ENCODE data around the gene TRIM44. TPM values are rescaled to one million over a fixed set of nuclear protein-coding genes. Genes with fewer than 3 reads are reported as not detected.

Gene TRIM44
- total RNA-seq, 4 donors from 2014 or later: 27.3 to 83.4 (median 61.4) TPM

GRCh38 chr11:35633827-35634423 is 28.6 kb upstream of the TRIM44 start:
- Histone ChIP-seq H3K27me3 (no peaks in the 10 kb centered on the region), H3K4me3 (no peak overlapping the region), H3K36me3 (no peaks in the 10 kb centered on the region), H3K9me3 (no peaks in the 10 kb centered on the region), H3K27ac (no peak overlapping the region), H3K4me1 (no peaks in the 10 kb centered on the region)
- no peak for DNase-seq
- TF ChIP-seq CTCF (IDR thresholded peaks at IDR 0.05) (no peak), POLR2A (IDR thresholded peaks at IDR 0.05) (no peak)

GRCh38 chr11:35635933-35636332 is 26.6 kb upstream of the TRIM44 start:
- TF ChIP-seq POLR2A (IDR thresholded peaks at IDR 0.05): no peak
- TF ChIP-seq CTCF (IDR thresholded peaks at IDR 0.05): no peak
- no peak overlapping the region for H3K27ac ChIP-seq
- H3K36me3 ChIP-seq: no peaks in the 10 kb centered on the region
- DNase-seq: no peak
- H3K27me3 ChIP-seq: no peaks in the 10 kb centered on the region
- H3K4me3 ChIP-seq: no peak overlapping the region
- H3K9me3 ChIP-seq: no peaks in the 10 kb centered on the region
- H3K4me1 ChIP-seq: no peaks in the 10 kb centered on the region

- no peak overlapping the region for H3K27ac ChIP-seq
- no peaks in the 10 kb centered on the region for H3K9me3 ChIP-seq
- H3K27me3 ChIP-seq: no peaks in the 10 kb centered on the region
- H3K36me3 ChIP-seq: no peaks in the 10 kb centered on the region
- no peaks in the 10 kb centered on the region for H3K4me1 ChIP-seq
- DNase-seq: no peak
- no peak overlapping the region for H3K4me3 ChIP-seq
- TF ChIP-seq CTCF (IDR thresholded peaks at IDR 0.05) (no peak), POLR2A (IDR thresholded peaks at IDR 0.05) (no peak)
Observed at GRCh38 chr11:35639591-35640179, 22.9 kb upstream of the TRIM44 start.

GRCh38 chr11:35641171-35641897 is 21.2 kb upstream of the TRIM44 start:
- Histone ChIP-seq H3K4me3 (no peak overlapping the region), H3K9me3 (no peaks in the 10 kb centered on the region), H3K27ac (no peak overlapping the region), H3K27me3 (no peaks in the 10 kb centered on the region), H3K4me1 (no peaks in the 10 kb centered on the region), H3K36me3 (no peaks in the 10 kb centered on the region)
- TF ChIP-seq CTCF (IDR thresholded peaks at IDR 0.05): no peak
- TF ChIP-seq POLR2A (IDR thresholded peaks at IDR 0.05): no peak
- no peak for DNase-seq

- no peaks in the 10 kb centered on the region for H3K36me3 ChIP-seq
- no peak overlapping the region for H3K27ac ChIP-seq
- no peak overlapping the region for H3K4me3 ChIP-seq
- H3K4me1 ChIP-seq: no peaks in the 10 kb centered on the region
- no peak for TF ChIP-seq CTCF (IDR thresholded peaks at IDR 0.05)
- TF ChIP-seq POLR2A (IDR thresholded peaks at IDR 0.05): no peak
- DNase-seq: no peak
- no peaks in the 10 kb centered on the region for H3K9me3 ChIP-seq
- no peaks in the 10 kb centered on the region for H3K27me3 ChIP-seq
Observed at GRCh38 chr11:35641964-35642363, 20.6 kb upstream of the TRIM44 start.
